WTC11 (cell line): ENCODE measurements around the gene ZBTB16. TPM values are rescaled to one million over a fixed set of nuclear protein-coding genes. Genes with fewer than 3 reads are reported as not detected.

Experiments
- ATAC-seq: fragments of 200-7000 bp; cut with Tn5 transposase; 2 replicates; pipeline ENCODE4 v1.10.0; 2021; ENCODE audit warnings: mild to moderate bottlenecking, moderate library complexity
- CTCF ChIA-PET: fragments of 300-600 bp; sonication (Branson Sonifier 250); formaldehyde crosslinking; loops from one replicate; lab custom pipeline; 2021; ENCODE audit warnings: antibody characterized with exemption; lab: Charles Lee
- POLR2A ChIA-PET: fragments of 350-600 bp; sonication (Branson Sonifier 250); formaldehyde crosslinking; loops from one replicate; lab custom pipeline; 2021; ENCODE audit warnings: antibody characterized with exemption; lab: Charles Lee
- DNase-seq: peaks from one replicate; pipeline ENCODE4 v3.0.0; 2021; ENCODE audit warnings: low spot score
- H3K27ac Mint-ChIP-seq: 2 replicates; pipeline ENCODE4 v1.8.0; 2021; ENCODE audit warnings: mixed read lengths
- H3K27me3 Mint-ChIP-seq: 2 replicates; pipeline ENCODE4 v1.8.0; 2021; ENCODE audit warnings: low read depth, mild to moderate bottlenecking, moderate library complexity, mixed read lengths
- H3K36me3 Mint-ChIP-seq: 2 replicates; pipeline ENCODE4 v1.8.0; 2021; ENCODE audit warnings: mixed read lengths
- H3K4me1 Mint-ChIP-seq: 2 replicates; pipeline ENCODE4 v1.8.0; 2022; ENCODE audit warnings: mixed read lengths
- H3K4me3 Mint-ChIP-seq: 2 replicates; pipeline ENCODE4 v1.8.0; 2021; ENCODE audit warnings: mild to moderate bottlenecking, moderate library complexity, mixed read lengths
- H3K9me3 Mint-ChIP-seq: 2 replicates; pipeline ENCODE4 v1.8.0; 2021; ENCODE audit warnings: mixed read lengths
- CREM ChIP-seq: sonication (generic); formaldehyde crosslinking; IDR thresholded peaks from 2 replicates; pipeline ENCODE4 v1.8.1; 2022; ENCODE audit warnings: mild to moderate bottlenecking, missing genetic modification reagents, moderate library complexity
- ELF4 ChIP-seq: sonication (generic); formaldehyde crosslinking; IDR thresholded peaks from 2 replicates; pipeline ENCODE4 v1.8.1; 2022; ENCODE audit warnings: low read depth, mild to moderate bottlenecking, moderate library complexity, missing genetic modification reagents
- FOXK1 ChIP-seq: sonication (generic); formaldehyde crosslinking; IDR thresholded peaks from 2 replicates; pipeline ENCODE4 v1.8.0; 2022; ENCODE audit warnings: mild to moderate bottlenecking, moderate library complexity, missing genetic modification reagents
- GRHL2 ChIP-seq: fragments of 250-450 bp; sonication (Bioruptor Pico); IDR thresholded peaks from 2 replicates; pipeline ENCODE4 v1.8.0; 2022; ENCODE audit warnings: mild to moderate bottlenecking, moderate library complexity; ENCODE audit not compliant: insufficient replicate concordance, severe bottlenecking
- MXD4 ChIP-seq: fragments of 250-450 bp; sonication (Bioruptor Pico); IDR thresholded peaks from 2 replicates; pipeline ENCODE4 v1.8.0; 2021; ENCODE audit warnings: mild to moderate bottlenecking, moderate library complexity, borderline replicate concordance
- RORB ChIP-seq: fragments of 250-450 bp; sonication (Bioruptor Pico); IDR thresholded peaks from 2 replicates; pipeline ENCODE4 v1.9.0; 2021; ENCODE audit warnings: mild to moderate bottlenecking
- SMAD3 ChIP-seq: sonication (generic); formaldehyde crosslinking; IDR thresholded peaks from 2 replicates; pipeline ENCODE4 v1.8.0; 2022; ENCODE audit warnings: missing genetic modification reagents, mild to moderate bottlenecking, borderline replicate concordance
- TCF7 ChIP-seq: sonication (generic); formaldehyde crosslinking; IDR thresholded peaks from 2 replicates; pipeline ENCODE4 v1.8.0; 2022; ENCODE audit warnings: mild to moderate bottlenecking, low read depth, missing genetic modification reagents, moderate library complexity
- TEAD1 ChIP-seq: sonication (generic); formaldehyde crosslinking; IDR thresholded peaks from 2 replicates; pipeline ENCODE4 v1.8.0; 2022; ENCODE audit warnings: mild to moderate bottlenecking, missing genetic modification reagents
- TEAD4 ChIP-seq: sonication (generic); formaldehyde crosslinking; IDR thresholded peaks from 2 replicates; pipeline ENCODE4 v1.8.0; 2022; ENCODE audit warnings: mild to moderate bottlenecking, missing genetic modification reagents
- TP53 ChIP-seq: sonication (generic); formaldehyde crosslinking; IDR thresholded peaks from 2 replicates; pipeline ENCODE4 v1.8.1; 2023; ENCODE audit warnings: mild to moderate bottlenecking, missing genetic modification reagents
- ZNF138 ChIP-seq: sonication (generic); formaldehyde crosslinking; conservative IDR thresholded peaks from 2 replicates; pipeline ENCODE4 v1.8.1; 2022; ENCODE audit warnings: mild to moderate bottlenecking, moderate library complexity, missing genetic modification reagents
- ZNF317 ChIP-seq: sonication (generic); formaldehyde crosslinking; IDR thresholded peaks from 2 replicates; pipeline ENCODE4 v1.8.1; 2023; ENCODE audit warnings: low read depth, mild to moderate bottlenecking, moderate library complexity, missing genetic modification reagents, borderline replicate concordance
- ZNF423 ChIP-seq: fragments of 250-450 bp; sonication (Bioruptor Pico); IDR thresholded peaks from 2 replicates; pipeline ENCODE4 v2.1.2; 2022; ENCODE audit warnings: mild to moderate bottlenecking, moderate library complexity
- total RNA-seq: library from RNA; stranded (reverse); gene quantifications from 3 replicates; pipeline ENCODE4 v1.2.3, GENCODE V29; 2021
- TF ChIP-seq, protein P1 (sequence below): sonication (generic); formaldehyde crosslinking; IDR thresholded peaks from 2 replicates; pipeline ENCODE4 v1.8.0; 2022; ENCODE audit warnings: mild to moderate bottlenecking, missing genetic modification reagents
- TF ChIP-seq, protein P2 (sequence below): sonication (generic); formaldehyde crosslinking; conservative IDR thresholded peaks from 2 replicates; pipeline ENCODE4 v1.8.1; 2023; ENCODE audit warnings: mild to moderate bottlenecking, low read depth, missing genetic modification reagents, moderate library complexity
- TF ChIP-seq, protein P3 (sequence below): sonication (generic); formaldehyde crosslinking; conservative IDR thresholded peaks from 2 replicates; pipeline ENCODE4 v1.8.1; 2022; ENCODE audit warnings: mild to moderate bottlenecking, missing genetic modification reagents
- TF ChIP-seq, protein P4 (sequence below): sonication (generic); formaldehyde crosslinking; IDR thresholded peaks from 2 replicates; pipeline ENCODE4 v1.8.0; 2022; ENCODE audit warnings: mild to moderate bottlenecking, missing genetic modification reagents

The ZBTB16 gene
- total RNA-seq, 1 experiment from 2014 or later = 0.57 TPM

DNA sequence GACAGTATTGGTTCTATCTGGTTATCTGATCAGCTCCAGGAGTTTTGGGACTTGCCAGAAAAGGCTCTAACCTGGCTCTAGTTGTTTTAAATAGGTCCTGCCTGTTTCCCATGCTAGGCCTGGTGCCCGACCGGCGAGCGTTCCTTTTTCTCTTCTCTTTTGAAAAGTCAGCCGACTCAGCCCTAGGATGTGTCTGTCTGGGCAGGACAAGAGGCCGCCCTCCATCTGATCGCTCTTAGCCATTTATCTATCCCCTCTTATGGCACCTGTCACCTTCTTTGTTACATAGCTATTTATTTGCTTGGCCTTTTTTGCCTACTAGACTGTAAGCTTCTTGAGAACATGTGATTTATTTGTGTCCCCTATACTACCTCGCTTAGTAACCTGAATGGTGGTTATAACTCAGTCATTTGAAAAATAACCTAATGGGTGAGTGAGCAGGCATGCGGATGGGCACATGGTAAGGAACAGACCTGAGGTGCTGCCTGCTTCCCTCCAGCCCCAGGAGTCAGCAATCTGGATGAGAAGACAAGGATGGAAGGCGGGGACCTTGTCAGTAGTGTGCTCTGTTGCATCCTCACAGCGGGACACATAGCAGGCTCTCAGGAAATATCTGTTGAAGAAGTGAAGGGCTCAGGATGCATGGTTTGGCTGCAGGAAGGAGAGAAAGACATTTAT is 108.4 kb downstream of the ZBTB16 start (continued):
- TF ChIP-seq, protein P1, sequence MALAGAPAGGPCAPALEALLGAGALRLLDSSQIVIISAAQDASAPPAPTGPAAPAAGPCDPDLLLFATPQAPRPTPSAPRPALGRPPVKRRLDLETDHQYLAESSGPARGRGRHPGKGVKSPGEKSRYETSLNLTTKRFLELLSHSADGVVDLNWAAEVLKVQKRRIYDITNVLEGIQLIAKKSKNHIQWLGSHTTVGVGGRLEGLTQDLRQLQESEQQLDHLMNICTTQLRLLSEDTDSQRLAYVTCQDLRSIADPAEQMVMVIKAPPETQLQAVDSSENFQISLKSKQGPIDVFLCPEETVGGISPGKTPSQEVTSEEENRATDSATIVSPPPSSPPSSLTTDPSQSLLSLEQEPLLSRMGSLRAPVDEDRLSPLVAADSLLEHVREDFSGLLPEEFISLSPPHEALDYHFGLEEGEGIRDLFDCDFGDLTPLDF = no peak
- TF ChIP-seq TCF7 (CRISPR knock-in tag) = no peak
- no peak for TF ChIP-seq ZNF138 (CRISPR knock-in tag)
- no peak for TF ChIP-seq SMAD3 (CRISPR knock-in tag)
- no peak for TF ChIP-seq TEAD4 (CRISPR knock-in tag)
- no peak for TF ChIP-seq ELF4 (CRISPR knock-in tag)
- TF ChIP-seq, protein P2, sequence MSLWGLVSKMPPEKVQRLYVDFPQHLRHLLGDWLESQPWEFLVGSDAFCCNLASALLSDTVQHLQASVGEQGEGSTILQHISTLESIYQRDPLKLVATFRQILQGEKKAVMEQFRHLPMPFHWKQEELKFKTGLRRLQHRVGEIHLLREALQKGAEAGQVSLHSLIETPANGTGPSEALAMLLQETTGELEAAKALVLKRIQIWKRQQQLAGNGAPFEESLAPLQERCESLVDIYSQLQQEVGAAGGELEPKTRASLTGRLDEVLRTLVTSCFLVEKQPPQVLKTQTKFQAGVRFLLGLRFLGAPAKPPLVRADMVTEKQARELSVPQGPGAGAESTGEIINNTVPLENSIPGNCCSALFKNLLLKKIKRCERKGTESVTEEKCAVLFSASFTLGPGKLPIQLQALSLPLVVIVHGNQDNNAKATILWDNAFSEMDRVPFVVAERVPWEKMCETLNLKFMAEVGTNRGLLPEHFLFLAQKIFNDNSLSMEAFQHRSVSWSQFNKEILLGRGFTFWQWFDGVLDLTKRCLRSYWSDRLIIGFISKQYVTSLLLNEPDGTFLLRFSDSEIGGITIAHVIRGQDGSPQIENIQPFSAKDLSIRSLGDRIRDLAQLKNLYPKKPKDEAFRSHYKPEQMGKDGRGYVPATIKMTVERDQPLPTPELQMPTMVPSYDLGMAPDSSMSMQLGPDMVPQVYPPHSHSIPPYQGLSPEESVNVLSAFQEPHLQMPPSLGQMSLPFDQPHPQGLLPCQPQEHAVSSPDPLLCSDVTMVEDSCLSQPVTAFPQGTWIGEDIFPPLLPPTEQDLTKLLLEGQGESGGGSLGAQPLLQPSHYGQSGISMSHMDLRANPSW = no peak
- TF ChIP-seq TEAD1 (CRISPR knock-in tag) = no peak

DNA sequence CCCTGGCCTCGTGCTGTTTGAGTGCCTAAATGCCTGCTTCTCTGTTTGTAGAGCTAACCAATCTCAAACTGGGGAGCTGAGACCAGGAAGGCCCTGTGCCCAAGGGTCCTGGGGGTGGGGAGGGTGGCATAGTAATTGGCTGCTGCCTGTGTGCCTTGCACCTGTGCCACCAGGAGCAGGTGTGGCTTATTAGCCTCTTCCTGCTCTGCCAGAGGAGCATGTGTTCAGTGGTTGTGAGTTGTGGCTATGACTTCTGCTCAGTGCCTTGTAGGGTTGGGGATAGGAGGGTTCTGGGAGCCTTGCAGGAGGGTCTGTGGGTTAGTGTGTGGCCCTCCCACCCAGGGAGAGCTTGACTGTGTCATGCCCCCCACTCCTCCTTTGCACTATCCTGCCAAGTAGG is 109.2 kb downstream of the ZBTB16 start:
- no peak for ATAC-seq
- no peaks in the 10 kb centered on the region for H3K9me3 Mint-ChIP-seq
- no peak for DNase-seq
- H3K4me3 Mint-ChIP-seq = no peak overlapping the region
- no peaks in the 10 kb centered on the region for H3K27me3 Mint-ChIP-seq
- H3K4me1 Mint-ChIP-seq = peaks cover 23% of the 10 kb centered on the region
- TF ChIP-seq, protein P3, sequence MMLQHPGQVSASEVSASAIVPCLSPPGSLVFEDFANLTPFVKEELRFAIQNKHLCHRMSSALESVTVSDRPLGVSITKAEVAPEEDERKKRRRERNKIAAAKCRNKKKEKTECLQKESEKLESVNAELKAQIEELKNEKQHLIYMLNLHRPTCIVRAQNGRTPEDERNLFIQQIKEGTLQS = no peak
- TF ChIP-seq MXD4 (CRISPR knock-in tag) = no peak
- TF ChIP-seq ZNF317 (CRISPR knock-in tag) = no peak
- no peak for TF ChIP-seq TP53 (CRISPR knock-in tag)
- TF ChIP-seq, protein P2 = no peak
- no peak for TF ChIP-seq ZNF423 (CRISPR knock-in tag)
- TF ChIP-seq CREM (CRISPR knock-in tag) = no peak
- no peak for TF ChIP-seq GRHL2 (CRISPR knock-in tag)
- no peak for TF ChIP-seq RORB (CRISPR knock-in tag)
- no peak for TF ChIP-seq FOXK1
- TF ChIP-seq, protein P4, sequence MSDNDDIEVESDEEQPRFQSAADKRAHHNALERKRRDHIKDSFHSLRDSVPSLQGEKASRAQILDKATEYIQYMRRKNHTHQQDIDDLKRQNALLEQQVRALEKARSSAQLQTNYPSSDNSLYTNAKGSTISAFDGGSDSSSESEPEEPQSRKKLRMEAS (CRISPR knock-in tag) = no peak
- POLR2A ChIA-PET = no interaction called here
- CTCF ChIA-PET = no interaction called here
- no peak overlapping the region for H3K27ac Mint-ChIP-seq
- no peaks in the 10 kb centered on the region for H3K36me3 Mint-ChIP-seq
